PC-9 (cell line): ENCODE results near the gene AOPEP. TPM values are rescaled to one million over a fixed set of nuclear protein-coding genes. Genes with fewer than 3 reads are reported as not detected.

ENCODE experiments used
- BruUV-seq: library from RNA; stranded (reverse); fragments of 400-500 nt; replicated peaks from 2 replicates; lab custom pipeline; 2021; lab: Mats Ljungman, UMichigan
- CTCF ChIA-PET: fragments of 300-600 bp; sonication (Branson Sonifier 250); formaldehyde crosslinking; loops from one replicate; lab custom pipeline; 2022; ENCODE audit warnings: antibody characterized with exemption; lab: Charles Lee
- POLR2A ChIA-PET: fragments of 300-600 bp; sonication (Branson Sonifier 250); formaldehyde crosslinking; loops from one replicate; lab custom pipeline; 2022; ENCODE audit warnings: antibody characterized with exemption; ENCODE audit not compliant: unreplicated experiment; lab: Charles Lee
- DNase-seq, 2 experiments: peaks; one replicate each; pipeline versions ENCODE4 v3.0.0 to v3.0.0-alpha.2; 2015 to 2022; ENCODE audit warnings: mixed read lengths in 1 of 2
- H2AFZ ChIP-seq: fragments of 200-600 bp; sonication (generic); 2 replicates; pipeline ENCODE4 v1.8.1; 2017; ENCODE audit warnings: antibody characterized with exemption
- H3F3A ChIP-seq: fragments of 200-600 bp; sonication (generic); 2 replicates; pipeline ENCODE4 v1.8.1; 2017; ENCODE audit warnings: antibody characterized with exemption, mild to moderate bottlenecking, low read depth; ENCODE audit not compliant: insufficient read depth
- H3K27ac ChIP-seq: fragments of 200-600 bp; sonication (generic); 2 replicates; pipeline ENCODE4 v1.6.1; 2016; ENCODE audit warnings: mixed run types
- H3K27me3 ChIP-seq: fragments of 200-600 bp; sonication (generic); 2 replicates; pipeline ENCODE4 v1.6.1; 2016; ENCODE audit warnings: low read depth, mixed run types; ENCODE audit not compliant: insufficient read depth
- H3K36me3 ChIP-seq: fragments of 200-600 bp; sonication (generic); 2 replicates; pipeline ENCODE4 v1.6.1; 2016; ENCODE audit warnings: low read depth, mixed run types
- H3K4me1 ChIP-seq: fragments of 200-600 bp; sonication (generic); replicated peaks from 2 replicates; pipeline ENCODE4 v1.6.1; 2016; ENCODE audit warnings: mixed run types; ENCODE audit not compliant: insufficient read depth
- H3K4me2 ChIP-seq: fragments of 200-600 bp; sonication (generic); 2 replicates; pipeline ENCODE4 v1.6.1; 2017; ENCODE audit warnings: mixed run types
- H3K4me3 ChIP-seq: fragments of 200-600 bp; sonication (generic); 2 replicates; pipeline ENCODE4 v1.6.1; 2016; ENCODE audit warnings: mixed run types
- H3K79me2 ChIP-seq: fragments of 200-600 bp; sonication (generic); 2 replicates; pipeline ENCODE4 v1.6.1; 2017; ENCODE audit warnings: low read depth, mixed run types
- H3K9me2 ChIP-seq: fragments of 200-600 bp; sonication (generic); 2 replicates; pipeline ENCODE4 v1.8.1; 2017; ENCODE audit warnings: mild to moderate bottlenecking; ENCODE audit not compliant: insufficient read depth
- H3K9me3 ChIP-seq: fragments of 200-600 bp; sonication (generic); 2 replicates; pipeline ENCODE4 v1.8.1; 2016; ENCODE audit warnings: low read depth; ENCODE audit not compliant: insufficient read depth
- H4K20me1 ChIP-seq: fragments of 200-600 bp; sonication (generic); 2 replicates; pipeline ENCODE4 v1.8.1; 2017; ENCODE audit not compliant: insufficient read depth
- CTCF ChIP-seq: fragments of 200-600 bp; sonication (generic); conservative IDR thresholded peaks from 2 replicates; pipeline ENCODE4 v1.6.1; 2017; ENCODE audit warnings: mixed run types, antibody characterized with exemption, mild to moderate bottlenecking, moderate library complexity
- EZH2 ChIP-seq: fragments of 200-600 bp; sonication (generic); IDR thresholded peaks from 2 replicates; pipeline ENCODE4 v1.8.0; 2017; ENCODE audit warnings: antibody characterized with exemption, low read depth
- intact Hi-C: fragments of 100-400 bp; cut with micrococcal nuclease; formaldehyde crosslinking; loops from one replicate; pipeline ENCODE4 v1.10.0; 2022; ENCODE audit not compliant: unreplicated experiment
- total RNA-seq: library from RNA; stranded (reverse); gene quantifications from 2 replicates; pipeline ENCODE4 v1.2.3, GENCODE V29; 2021

AOPEP gene
- total RNA-seq, 1 experiment from 2014 or later, result 90.0 TPM

GRCh38 chr9:94950040-94950578, 223.6 kb downstream of the AOPEP start:
- peaks cover 23% of the 10 kb centered on the region for H3K79me2 ChIP-seq
- H3K9me2 ChIP-seq, result no peaks in the 10 kb centered on the region
- ChIA-PET POLR2A (interaction anchor here (0.6 to 1.5 kb wide), 5 partner anchors 9 to 287 kb away, joined by 4 to 26 read pairs (median 7); no protein-coding TSS in a partner anchor), CTCF (interaction anchor here (0.6 kb wide), 1 partner anchor 46 kb away, joined by 3 read pairs; no protein-coding TSS in a partner anchor)
- peaks cover 85% of the 10 kb centered on the region for H3K4me1 ChIP-seq
- intact Hi-C loops, result loop anchor here (1.0 to 2.0 kb wide), 9 partner anchors 24 to 167 kb away; no protein-coding TSS in a partner anchor
- H2AFZ ChIP-seq, result no peak overlapping the region
- H3K27ac ChIP-seq, result peak overlapping the region; percentile 91
- TF ChIP-seq CTCF (no peak), EZH2 (no peak)
- no peaks in the 10 kb centered on the region for H3K27me3 ChIP-seq
- H3K36me3 ChIP-seq, result no peaks in the 10 kb centered on the region; the same call in 1 of the 2 replicates
- peak overlapping the region; percentile 69 for H3K4me2 ChIP-seq
- BruUV-seq, result TSS peak; percentile 25
- no peak overlapping the region; the same call in 1 of the 2 replicates for H3K4me3 ChIP-seq
- DNase-seq, result no peak
- H4K20me1 ChIP-seq, result no peaks in the 10 kb centered on the region
- H3F3A ChIP-seq, result peaks cover 61% of the 10 kb centered on the region
- H3K9me3 ChIP-seq, result no peaks in the 10 kb centered on the region

GRCh38 chr9:94950579-94951323, 224.3 kb downstream of the AOPEP start:
- ChIA-PET CTCF (no interaction called here), POLR2A (interaction anchor here (0.6 to 1.5 kb wide), 14 partner anchors 8 to 287 kb away, joined by 3 to 26 read pairs (median 5); no protein-coding TSS in a partner anchor)
- peaks cover 85% of the 10 kb centered on the region for H3K4me1 ChIP-seq
- peak overlapping the region; percentile 91 for H3K27ac ChIP-seq
- H3K36me3 ChIP-seq, result peaks cover 4% of the 10 kb centered on the region; the same call in 1 of the 2 replicates
- peak overlapping the region; percentile 5; the same call in 1 of the 2 replicates for H3K4me3 ChIP-seq
- DNase-seq, result peak; percentile 89 to 100
- intact Hi-C loops, result loop anchor here (1.0 to 2.0 kb wide), 9 partner anchors 24 to 167 kb away; no protein-coding TSS in a partner anchor
- TF ChIP-seq CTCF (no peak), EZH2 (no peak)
- H3F3A ChIP-seq, result peaks cover 55% of the 10 kb centered on the region
- peaks cover 23% of the 10 kb centered on the region for H3K79me2 ChIP-seq
- H4K20me1 ChIP-seq, result no peaks in the 10 kb centered on the region
- no peaks in the 10 kb centered on the region for H3K9me3 ChIP-seq
- TSS peak; percentile 69 for BruUV-seq
- H2AFZ ChIP-seq, result no peak overlapping the region
- peak overlapping the region; percentile 69 for H3K4me2 ChIP-seq
- H3K9me2 ChIP-seq, result no peaks in the 10 kb centered on the region
- no peaks in the 10 kb centered on the region for H3K27me3 ChIP-seq

- CTCF ChIA-PET, result no interaction called here
- Histone ChIP-seq H3K9me3 (no peaks in the 10 kb centered on the region), H3K27me3 (no peaks in the 10 kb centered on the region), H2AFZ (no peak overlapping the region), H3F3A (peaks cover 48% of the 10 kb centered on the region), H3K27ac (peak overlapping the region; percentile 91), H3K36me3 (peaks cover 12% of the 10 kb centered on the region; the same call in 1 of the 2 replicates), H3K4me2 (peak overlapping the region; percentile 69), H3K79me2 (peaks cover 23% of the 10 kb centered on the region), H3K4me1 (peaks cover 77% of the 10 kb centered on the region), H3K9me2 (no peaks in the 10 kb centered on the region), H4K20me1 (no peaks in the 10 kb centered on the region), H3K4me3 (peak overlapping the region; percentile 5; the same call in 1 of the 2 replicates)
- intact Hi-C loops, result loop anchor here (2.0 kb wide), 2 partner anchors 139 to 147 kb away; no protein-coding TSS in a partner anchor
- peak in 1 of 2 experiments; percentile 39 for DNase-seq
- POLR2A ChIA-PET, result interaction anchor here (0.6 to 1.5 kb wide), 12 partner anchors 9 to 165 kb away, joined by 3 to 22 read pairs (median 6); no protein-coding TSS in a partner anchor
- TF ChIP-seq EZH2 (no peak), CTCF (no peak)
- BruUV-seq, result no TSS peak
Measured at GRCh38 chr9:94951324-94952135, 225.0 kb downstream of the AOPEP start.
